ENCODE data around the gene ANK3.

- TF ChIP-seq CTCF (IDR thresholded peaks at IDR 0.05) = no peak
- TF ChIP-seq POLR2A (IDR thresholded peaks at IDR 0.05) = no peak
These were observed 234.4 kb downstream of the ANK3 start for GRCh38 chr10:60155099-60155877.
